IMR-90 (cell line): ENCODE results near the gene AUTS2. TPM values are rescaled to one million over a fixed set of nuclear protein-coding genes. Genes with fewer than 3 reads are reported as not detected.

Source experiments
- ATAC-seq: fragments of 200-7000 bp; cut with Tn5 transposase; 2 replicates; pipeline ENCODE4 v1.9.1; 2020; ENCODE audit warnings: low read depth, mild to moderate bottlenecking, moderate library complexity
- BruUV-seq: library from RNA; stranded (reverse); fragments of 400-500 nt; replicated peaks from 2 replicates; lab custom pipeline; 2021; lab: Mats Ljungman, UMichigan
- CTCF ChIA-PET: fragments of 300-600 bp; formaldehyde crosslinking; extraction: SDS; loops from one replicate; lab custom pipeline; 2021; ENCODE audit warnings: antibody characterized with exemption; lab: Yijun Ruan, JAX
- POLR2A ChIA-PET: fragments of 300-600 bp; sonication (Branson Sonifier 250); formaldehyde crosslinking; loops from one replicate; lab custom pipeline; 2022; ENCODE audit warnings: antibody characterized with exemption; ENCODE audit not compliant: unreplicated experiment; lab: Charles Lee
- DNase-seq: peaks from one replicate; pipeline ENCODE4 v3.0.0; 2013
- H2AFZ ChIP-seq: replicated peaks from 2 replicates; pipeline ENCODE3; 2013; ENCODE audit warnings: low read length, mild to moderate bottlenecking; ENCODE audit not compliant: poor library complexity
- H2AK5ac ChIP-seq: 2 replicates; pipeline ENCODE4 v1.6.1; 2013; ENCODE audit warnings: low read depth, low read length, inconsistent platforms
- H2AK9ac ChIP-seq: replicated peaks from 2 replicates; pipeline ENCODE3; 2013; ENCODE audit warnings: mild to moderate bottlenecking, low read depth, low read length, moderate library complexity; ENCODE audit not compliant: poor library complexity
- H2BK120ac ChIP-seq: 2 replicates; pipeline ENCODE4 v1.6.1; 2013; ENCODE audit warnings: low read depth, low read length, inconsistent platforms
- H2BK15ac ChIP-seq: 3 replicates; pipeline ENCODE4 v1.6.1; 2013; ENCODE audit warnings: low read depth, low read length, inconsistent platforms
- H2BK20ac ChIP-seq: 2 replicates; pipeline ENCODE4 v1.6.1; 2013; ENCODE audit warnings: low read depth, mild to moderate bottlenecking, inconsistent platforms, low read length, moderate library complexity
- H2BK5ac ChIP-seq: 2 replicates; pipeline ENCODE4 v1.6.1; 2013; ENCODE audit warnings: mild to moderate bottlenecking, low read depth, low read length, inconsistent platforms; ENCODE audit not compliant: poor library complexity, severe bottlenecking
- H3K14ac ChIP-seq: replicated peaks from 2 replicates; pipeline ENCODE4 v1.6.1; 2013; ENCODE audit warnings: low read depth, low read length, inconsistent platforms
- H3K18ac ChIP-seq: 2 replicates; pipeline ENCODE4 v1.6.1; 2013; ENCODE audit warnings: low read depth, low read length, control low read depth
- H3K23ac ChIP-seq: 2 replicates; pipeline ENCODE4 v1.6.1; 2013; ENCODE audit warnings: low read depth, low read length, inconsistent platforms
- H3K27ac ChIP-seq: 2 replicates; pipeline ENCODE4 v1.5.1; 2013; ENCODE audit warnings: mild to moderate bottlenecking, control low read depth, low read length; ENCODE audit not compliant: insufficient read depth
- H3K27me3 ChIP-seq: 2 replicates; pipeline ENCODE4 v1.6.1; 2013; ENCODE audit warnings: low read length; ENCODE audit not compliant: control insufficient read depth, insufficient read depth
- H3K36me3 ChIP-seq: 2 replicates; pipeline ENCODE4 v1.6.1; 2013; ENCODE audit warnings: low read length, mixed read lengths; ENCODE audit not compliant: control insufficient read depth, insufficient read depth
- H3K4ac ChIP-seq: 2 replicates; pipeline ENCODE4 v1.6.1; 2013; ENCODE audit warnings: low read depth, low read length, inconsistent platforms
- H3K4me1 ChIP-seq: 2 replicates; pipeline ENCODE4 v1.6.1; 2013; ENCODE audit warnings: low read length, mixed read lengths; ENCODE audit not compliant: control insufficient read depth, insufficient read depth
- H3K4me2 ChIP-seq: 2 replicates; pipeline ENCODE4 v1.6.1; 2013; ENCODE audit warnings: low read depth, mild to moderate bottlenecking, control low read depth, low read length, moderate library complexity
- H3K4me3 ChIP-seq: 2 replicates; pipeline ENCODE4 v1.5.1; 2013; ENCODE audit warnings: low read depth, mild to moderate bottlenecking, control low read depth, low read length, moderate library complexity; ENCODE audit not compliant: insufficient read depth
- H3K56ac ChIP-seq: 2 replicates; pipeline ENCODE4 v1.6.1; 2013; ENCODE audit warnings: low read length, inconsistent platforms; ENCODE audit not compliant: insufficient read depth; ENCODE audit errors: extremely low read depth
- H3K79me1 ChIP-seq, 2 experiments: 2 replicates each; pipeline ENCODE4 v1.6.1; 2013; ENCODE audit warnings: low read length in 2 of 2, inconsistent platforms in 1 of 2, low read depth in 1 of 2
- H3K9ac ChIP-seq: 2 replicates; pipeline ENCODE4 v1.6.1; 2013; ENCODE audit warnings: low read depth, low read length, control low read depth
- H3K9me1 ChIP-seq: 2 replicates; pipeline ENCODE4 v1.6.1; 2013; ENCODE audit warnings: low read length, inconsistent platforms; ENCODE audit not compliant: insufficient read depth
- H3K9me3 ChIP-seq: 2 replicates; pipeline ENCODE4 v1.6.1; 2013; ENCODE audit warnings: low read length; ENCODE audit not compliant: control insufficient read depth, insufficient read depth
- H4K20me1 ChIP-seq: 2 replicates; pipeline ENCODE4 v1.6.1; 2013; ENCODE audit warnings: low read length, inconsistent platforms; ENCODE audit not compliant: insufficient read depth
- H4K5ac ChIP-seq: 2 replicates; pipeline ENCODE4 v1.6.1; 2013; ENCODE audit warnings: mild to moderate bottlenecking, low read depth, low read length, control low read depth
- H4K8ac ChIP-seq, 2 experiments: 2 replicates each; pipeline ENCODE4 v1.6.1; 2013; ENCODE audit warnings: low read depth in 2 of 2, low read length in 2 of 2, control low read depth in 1 of 2, inconsistent platforms in 1 of 2
- H4K91ac ChIP-seq: 2 replicates; pipeline ENCODE4 v1.6.1; 2013; ENCODE audit warnings: low read depth, low read length, inconsistent platforms; ENCODE audit not compliant: insufficient read depth
- BHLHE40 ChIP-seq: fragments of 150-350 bp; IDR thresholded peaks from 2 replicates; pipeline ENCODE4 v1.6.1; 2016; ENCODE audit warnings: mild to moderate bottlenecking, low read depth, low read length
- CHD1 ChIP-seq: IDR thresholded peaks from 2 replicates; pipeline ENCODE4 v1.6.1; 2012; ENCODE audit warnings: low read depth, low read length, improper control_type of control experiment
- MAZ ChIP-seq: IDR thresholded peaks from 2 replicates; pipeline ENCODE4 v1.6.1; 2012; ENCODE audit warnings: low read depth, mild to moderate bottlenecking, low read length, improper control_type of control experiment, moderate library complexity, borderline replicate concordance
- POLR2A ChIP-seq: IDR thresholded peaks from 2 replicates; pipeline ENCODE4 v1.6.1; 2012; ENCODE audit warnings: mild to moderate bottlenecking, low read depth, low read length
- RCOR1 ChIP-seq: IDR thresholded peaks from 2 replicates; pipeline ENCODE4 v1.6.1; 2012; ENCODE audit warnings: mild to moderate bottlenecking, low read length, improper control_type of control experiment; ENCODE audit not compliant: insufficient replicate concordance
- RFX5 ChIP-seq: IDR thresholded peaks from 2 replicates; pipeline ENCODE4 v1.8.0; 2012; ENCODE audit warnings: low read depth, mild to moderate bottlenecking, low read length, moderate library complexity
- SMC3 ChIP-seq: fragments of 150-350 bp; IDR thresholded peaks from 2 replicates; pipeline ENCODE4 v1.6.1; 2016; ENCODE audit warnings: low read depth, mild to moderate bottlenecking, antibody characterized with exemption, low read length, moderate library complexity
- WGBS, 2 experiments: methylation state at CpG; one replicate each; pipeline versions ENCODE4 v1.1.5 to v1.1.7; 2013; ENCODE audit warnings: missing lambda C conversion rate in 2 of 2; ENCODE audit not compliant: insufficient read length in 1 of 2; ENCODE audit errors: extremely low coverage in 2 of 2; 5-methylcytosine and 5-hydroxymethylcytosine counted together
- dilution Hi-C: fragments of 300-500 bp; cut with HindIII; formaldehyde crosslinking; loops from one replicate; pipeline ENCODE4 v1.14.3; 2018; ENCODE audit warnings: low sequenced_read_pairs; ENCODE audit not compliant: unreplicated experiment
- in situ Hi-C: fragments of 300-500 bp; cut with MboI; formaldehyde crosslinking; loops from 3 replicates; pipeline ENCODE4 v1.14.3; 2019; ENCODE audit warnings: low sequenced_read_pairs, inconsistent platforms, mixed read lengths
- intact Hi-C: fragments of 100-400 bp; cut with micrococcal nuclease; formaldehyde crosslinking; loops from 2 replicates; pipeline ENCODE4 v1.10.0; 2022
- polyA plus RNA-seq, 3 experiments: library from polyadenylated mRNA; depleted of rRNA; stranded (reverse); fragments of >200 nt; gene quantifications; 2 replicates each; pipeline ENCODE4 v1.2.3, GENCODE V29; 2012; ENCODE audit warnings: low replicate concordance in 1 of 3
- total RNA-seq: library from RNA; depleted of rRNA; stranded (reverse); fragments of >200 nt; gene quantifications from 2 replicates; pipeline ENCODE4 v1.2.3, GENCODE V29; 2012

Gene AUTS2
- total and polyA plus RNA-seq, 2 of the 4 experiments (the other 2 are of a cell fraction): 0.90 to 3.0 TPM

DNA sequence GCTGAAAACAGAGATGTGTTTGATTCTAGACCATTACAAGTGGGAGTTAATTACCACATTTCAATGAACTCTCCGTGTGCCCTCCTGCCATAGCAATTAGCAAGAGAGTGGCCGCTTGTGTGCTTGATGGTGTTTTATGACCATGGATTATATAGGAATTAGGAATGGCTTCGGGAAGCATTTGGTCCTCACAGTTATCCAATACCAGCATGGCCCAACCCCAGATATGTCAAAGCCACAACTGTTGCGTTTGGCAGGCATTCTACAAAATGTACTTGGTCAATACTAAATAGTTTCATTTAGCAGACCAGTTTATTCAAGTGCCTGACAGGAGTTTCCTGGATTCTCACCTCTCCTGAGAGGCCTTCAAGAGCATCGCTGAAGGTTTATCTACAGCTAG lies 1024.7 kb downstream of the AUTS2 start:
- H3K9me1 ChIP-seq: no peaks in the 10 kb centered on the region
- no peak overlapping the region for H2BK15ac ChIP-seq
- no peaks in the 10 kb centered on the region for H4K20me1 ChIP-seq
- H2BK20ac ChIP-seq: no peak overlapping the region
- no peaks in the 10 kb centered on the region for H3K36me3 ChIP-seq
- no peak overlapping the region for H2AFZ ChIP-seq
- dilution Hi-C loops (no loop called here), in situ Hi-C loops (no loop called here), intact Hi-C loops (no loop called here)
- POLR2A ChIA-PET: no interaction called here
- H4K91ac ChIP-seq: no peak overlapping the region
- no peak overlapping the region for H3K9ac ChIP-seq
- H4K8ac ChIP-seq: no peak overlapping the region
- no peak overlapping the region for H2AK5ac ChIP-seq
- DNase-seq (no peak), ATAC-seq (no peak)
- no peak overlapping the region for H3K56ac ChIP-seq
- peaks cover 13% of the 10 kb centered on the region for H3K27me3 ChIP-seq
- TF ChIP-seq BHLHE40 (no peak), SMC3 (no peak), RCOR1 (no peak), POLR2A (no peak), RFX5 (no peak), MAZ (no peak), CHD1 (no peak)
- H3K4me3 ChIP-seq: no peak overlapping the region
- CTCF ChIA-PET: no interaction called here
- no peak overlapping the region for H3K18ac ChIP-seq
- WGBS, 2 experiments: no CpG with 5 or more reads among the region's 5 CpGs
- no TSS peak for BruUV-seq
- H3K79me1 ChIP-seq: no peaks in the 10 kb centered on the region
- no peak overlapping the region for H2BK120ac ChIP-seq
- H2BK5ac ChIP-seq: no peak overlapping the region
- H3K4me1 ChIP-seq: no peaks in the 10 kb centered on the region
- H2AK9ac ChIP-seq: no peak overlapping the region
- H3K27ac ChIP-seq: no peak overlapping the region
- H3K14ac ChIP-seq: no peak overlapping the region
- H3K4me2 ChIP-seq: no peak overlapping the region
- H3K4ac ChIP-seq: no peak overlapping the region
- H3K23ac ChIP-seq: no peak overlapping the region
- H3K9me3 ChIP-seq: no peaks in the 10 kb centered on the region
- no peak overlapping the region for H4K5ac ChIP-seq
